K562 (cell line): ENCODE measurements around the gene GNB5.

Experiments used
- BDP1 ChIP-seq: IDR thresholded peaks from 3 replicates; pipeline ENCODE4 v1.6.1; 2011; ENCODE audit not compliant: insufficient read length, insufficient read depth
- FOXA3 ChIP-seq, 2 experiments: fragments of 450-650 bp in 1 of 2; sonication (generic) in 1 of 2; formaldehyde crosslinking; IDR thresholded peaks in 1 of 2; conservative IDR thresholded peaks in 1 of 2; 2 replicates each; pipeline versions ENCODE4 v1.4.0 to v1.8.0; 2020 to 2022; ENCODE audit warnings: mild to moderate bottlenecking in 2 of 2, missing genetic modification reagents in 1 of 2
- HNRNPLL ChIP-seq: fragments of 200-400 bp; formaldehyde crosslinking; IDR thresholded peaks from 2 replicates; pipeline ENCODE4 v1.6.1; 2017; ENCODE audit warnings: low read length, low read depth, mild to moderate bottlenecking; ENCODE audit not compliant: poor library complexity, severe bottlenecking
- JUNB ChIP-seq: fragments of 450-650 bp; formaldehyde crosslinking; conservative IDR thresholded peaks from 2 replicates; pipeline ENCODE4 v1.4.0; 2020; ENCODE audit warnings: mild to moderate bottlenecking
- KLF16 ChIP-seq: IDR thresholded peaks from 2 replicates; pipeline ENCODE4 v1.6.1; 2016; ENCODE audit warnings: antibody characterized with exemption
- NCOA2 ChIP-seq, 2 experiments: fragments of 450-650 bp; IDR thresholded peaks; 2 replicates each; pipeline ENCODE4 v1.6.1; 2018; ENCODE audit warnings: mild to moderate bottlenecking in 2 of 2, moderate library complexity in 1 of 2; ENCODE audit not compliant: partially characterized antibody in 2 of 2
- NFYB ChIP-seq: IDR thresholded peaks from 2 replicates; pipeline ENCODE4 v1.6.1; 2011; ENCODE audit warnings: mild to moderate bottlenecking, moderate library complexity; ENCODE audit not compliant: insufficient read length; ENCODE audit errors: extremely low read depth
- RBM39 ChIP-seq: fragments of 200-400 bp; formaldehyde crosslinking; optimal IDR thresholded peaks from 2 replicates; pipeline ENCODE3; 2018; ENCODE audit warnings: low read depth, low read length
- REST ChIP-seq, 2 experiments: fragments of 450-650 bp; formaldehyde crosslinking in 1 of 2; IDR thresholded peaks; 2 replicates each; pipeline versions ENCODE4 v1.4.0 to v1.6.1; 2014 to 2020; ENCODE audit warnings: mild to moderate bottlenecking in 2 of 2, borderline replicate concordance in 1 of 2, low read depth in 1 of 2
- RFX5 ChIP-seq: IDR thresholded peaks from 2 replicates; pipeline ENCODE4 v1.6.1; 2011; ENCODE audit warnings: low read depth, mild to moderate bottlenecking, improper control_type of control experiment, low read length
- SETDB1 ChIP-seq: IDR thresholded peaks from one replicate; pipeline ENCODE4 v1.6.1; 2012; ENCODE audit warnings: low read length, control low read depth, inconsistent platforms
- SMC3 ChIP-seq: conservative IDR thresholded peaks from 2 replicates; pipeline ENCODE4 v1.6.1; 2011; ENCODE audit warnings: low read depth, low read length, improper control_type of control experiment; ENCODE audit not compliant: insufficient read depth
- TEAD2 ChIP-seq: fragments of 450-650 bp; IDR thresholded peaks from 2 replicates; pipeline ENCODE4 v1.6.1; 2016; ENCODE audit warnings: missing genetic modification characterization, control low read depth, missing compliant biosample characterization
- TF ChIP-seq, protein P1 (sequence below), 3 experiments: IDR thresholded peaks in 2 of 3; conservative IDR thresholded peaks in 1 of 3; 2 replicates each; pipeline ENCODE4 v1.5.1; 2011 to 2012; ENCODE audit warnings: low read length in 3 of 3, mild to moderate bottlenecking in 3 of 3, control low read depth in 2 of 3, improper control_type of control experiment in 1 of 3, inconsistent platforms in 1 of 3, low read depth in 1 of 3, mixed read lengths in 1 of 3, moderate library complexity in 1 of 3; ENCODE audit not compliant: insufficient read depth in 2 of 3

- TF ChIP-seq KLF16 = no peak
- TF ChIP-seq, protein P1, sequence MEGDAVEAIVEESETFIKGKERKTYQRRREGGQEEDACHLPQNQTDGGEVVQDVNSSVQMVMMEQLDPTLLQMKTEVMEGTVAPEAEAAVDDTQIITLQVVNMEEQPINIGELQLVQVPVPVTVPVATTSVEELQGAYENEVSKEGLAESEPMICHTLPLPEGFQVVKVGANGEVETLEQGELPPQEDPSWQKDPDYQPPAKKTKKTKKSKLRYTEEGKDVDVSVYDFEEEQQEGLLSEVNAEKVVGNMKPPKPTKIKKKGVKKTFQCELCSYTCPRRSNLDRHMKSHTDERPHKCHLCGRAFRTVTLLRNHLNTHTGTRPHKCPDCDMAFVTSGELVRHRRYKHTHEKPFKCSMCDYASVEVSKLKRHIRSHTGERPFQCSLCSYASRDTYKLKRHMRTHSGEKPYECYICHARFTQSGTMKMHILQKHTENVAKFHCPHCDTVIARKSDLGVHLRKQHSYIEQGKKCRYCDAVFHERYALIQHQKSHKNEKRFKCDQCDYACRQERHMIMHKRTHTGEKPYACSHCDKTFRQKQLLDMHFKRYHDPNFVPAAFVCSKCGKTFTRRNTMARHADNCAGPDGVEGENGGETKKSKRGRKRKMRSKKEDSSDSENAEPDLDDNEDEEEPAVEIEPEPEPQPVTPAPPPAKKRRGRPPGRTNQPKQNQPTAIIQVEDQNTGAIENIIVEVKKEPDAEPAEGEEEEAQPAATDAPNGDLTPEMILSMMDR (IDR thresholded peaks at IDR 0.05 in 2 of 3, conservative IDR thresholded peaks at IDR 0.05 in 1 of 3; ENCODE audit: insufficient read depth in 2 of 3, low read depth in 1 of 3, low read length in 3 of 3) = no peak
- no peak for TF ChIP-seq JUNB (CRISPR knock-in tag)
- no peak for TF ChIP-seq SETDB1
- TF ChIP-seq REST (IDR thresholded peaks at IDR 0.05; ENCODE audit: borderline replicate concordance) = no peak
- TF ChIP-seq REST (CRISPR knock-in tag; IDR thresholded peaks at IDR 0.05; ENCODE audit: low read depth) = no peak
- TF ChIP-seq BDP1 = no peak
- TF ChIP-seq SMC3 = no peak
- no peak for TF ChIP-seq RBM39
- TF ChIP-seq NCOA2 (IDR thresholded peaks at IDR 0.05; ENCODE audit: partially characterized antibody in 2 of 2) = no peak
- no peak for TF ChIP-seq FOXA3 (CRISPR knock-in tag; conservative IDR thresholded peaks at IDR 0.05 in 1 of 2, IDR thresholded peaks at IDR 0.05 in 1 of 2)
- TF ChIP-seq NFYB = no peak
- no peak for TF ChIP-seq RFX5
- TF ChIP-seq HNRNPLL = no peak
- no peak for TF ChIP-seq TEAD2 (tag)
These were observed 39.8 kb downstream of the GNB5 start for GRCh38 chr15:52151353-52151752.
